ENCODE data around the gene NAP1L4. TPM values are rescaled to one million over a fixed set of nuclear protein-coding genes. Genes with fewer than 3 reads are reported as not detected.

Gene NAP1L4
- total and polyA plus RNA-seq, 2 of the 4 experiments (the other 2 are of a cell fraction) = 71.5 to 80.7 TPM

DNA sequence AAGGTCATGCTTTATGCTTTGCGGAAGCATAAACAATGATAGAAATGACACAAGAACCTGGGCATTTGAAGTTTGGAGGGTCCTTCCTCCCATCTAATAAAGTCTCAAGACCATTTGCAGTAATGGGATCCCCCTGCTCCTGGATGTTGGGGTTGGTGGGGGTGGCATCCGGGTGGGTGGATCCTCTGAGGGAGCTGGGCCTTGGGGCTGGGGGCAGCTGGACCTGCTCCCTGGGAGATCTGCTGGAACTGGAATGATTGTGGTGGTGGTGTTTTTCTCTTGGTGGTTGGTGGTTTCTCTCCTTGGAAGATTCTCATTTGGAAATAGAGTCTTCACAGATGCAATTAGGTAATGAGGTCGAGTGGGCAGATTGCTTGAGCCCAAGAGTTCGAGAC, 2.2 kb upstream of the NAP1L4 start:
- Histone ChIP-seq H3K23ac (ENCODE audit: low read depth, low read length) (no peak overlapping the region), H3K36me3 (ENCODE audit: control insufficient read depth, insufficient read depth, low read length) (peaks cover 3% of the 10 kb centered on the region; the same call in 1 of the 2 replicates), H2BK120ac (ENCODE audit: low read depth, low read length) (no peak overlapping the region), H3K27ac (ENCODE audit: insufficient read depth, low read length) (no peak overlapping the region), H3K4me1 (ENCODE audit: control insufficient read depth, insufficient read depth, low read length) (peaks cover 3% of the 10 kb centered on the region; the same call in 1 of the 2 replicates), H3K79me1 (ENCODE audit: low read depth in 1 of 2, low read length in 2 of 2) (peaks cover 0 to 8% of the 10 kb centered on the region in 2 experiments; a peak in 2 of 4 replicates), H4K20me1 (ENCODE audit: insufficient read depth, low read length) (peaks cover 22% of the 10 kb centered on the region), H3K4me2 (ENCODE audit: low read depth, low read length) (no peak overlapping the region), H3K9me3 (ENCODE audit: control insufficient read depth, insufficient read depth, low read length) (no peaks in the 10 kb centered on the region), H2AFZ (replicated peaks; ENCODE audit: low read length, poor library complexity) (no peak overlapping the region), H4K8ac (ENCODE audit: low read depth in 2 of 2, low read length in 2 of 2) (no peak overlapping the region), H2BK20ac (ENCODE audit: low read depth, low read length) (no peak overlapping the region), H3K18ac (ENCODE audit: low read depth, low read length) (no peak overlapping the region), H3K56ac (ENCODE audit: extremely low read depth, insufficient read depth, low read length) (no peak overlapping the region), H2AK5ac (ENCODE audit: low read depth, low read length) (no peak overlapping the region), H2BK15ac (ENCODE audit: low read depth, low read length) (no peak overlapping the region), H3K27me3 (ENCODE audit: control insufficient read depth, insufficient read depth, low read length) (no peaks in the 10 kb centered on the region), H4K91ac (ENCODE audit: insufficient read depth, low read depth, low read length) (no peak overlapping the region), H2BK5ac (ENCODE audit: low read depth, low read length, poor library complexity, severe bottlenecking) (no peak overlapping the region), H3K9ac (ENCODE audit: low read depth, low read length) (no peak overlapping the region), H3K9me1 (ENCODE audit: insufficient read depth, low read length) (peaks cover 5% of the 10 kb centered on the region; the same call in 1 of the 2 replicates), H2AK9ac (replicated peaks; ENCODE audit: low read depth, low read length, poor library complexity) (no peak overlapping the region), H3K14ac (replicated peaks; ENCODE audit: low read depth, low read length) (no peak overlapping the region), H3K4me3 (ENCODE audit: insufficient read depth, low read depth, low read length) (no peak overlapping the region), H4K5ac (ENCODE audit: low read depth, low read length) (no peak overlapping the region), H3K4ac (ENCODE audit: low read depth, low read length) (no peak overlapping the region)
- dilution Hi-C loops (cut with HindIII; ENCODE audit: low sequenced_read_pairs, unreplicated experiment) (no loop called here), intact Hi-C loops (cut with micrococcal nuclease) (loop anchor here (5.0 kb wide), 2 partner anchors 102 to 462 kb away; no protein-coding TSS in a partner anchor), in situ Hi-C loops (cut with MboI; ENCODE audit: low sequenced_read_pairs) (no loop called here)
- TF ChIP-seq RFX5 (IDR thresholded peaks at IDR 0.05; ENCODE audit: low read depth, low read length) = no peak
- TF ChIP-seq FOS (IDR thresholded peaks at IDR 0.05; ENCODE audit: low read depth, low read length) = no peak
- TF ChIP-seq NFE2L2 (IDR thresholded peaks at IDR 0.05; ENCODE audit: low read depth, low read length) = no peak
- TF ChIP-seq, protein P1, sequence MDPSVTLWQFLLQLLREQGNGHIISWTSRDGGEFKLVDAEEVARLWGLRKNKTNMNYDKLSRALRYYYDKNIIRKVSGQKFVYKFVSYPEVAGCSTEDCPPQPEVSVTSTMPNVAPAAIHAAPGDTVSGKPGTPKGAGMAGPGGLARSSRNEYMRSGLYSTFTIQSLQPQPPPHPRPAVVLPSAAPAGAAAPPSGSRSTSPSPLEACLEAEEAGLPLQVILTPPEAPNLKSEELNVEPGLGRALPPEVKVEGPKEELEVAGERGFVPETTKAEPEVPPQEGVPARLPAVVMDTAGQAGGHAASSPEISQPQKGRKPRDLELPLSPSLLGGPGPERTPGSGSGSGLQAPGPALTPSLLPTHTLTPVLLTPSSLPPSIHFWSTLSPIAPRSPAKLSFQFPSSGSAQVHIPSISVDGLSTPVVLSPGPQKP (IDR thresholded peaks at IDR 0.05; ENCODE audit: borderline replicate concordance, low read depth, low read length) = no peak
- TF ChIP-seq, protein P2, sequence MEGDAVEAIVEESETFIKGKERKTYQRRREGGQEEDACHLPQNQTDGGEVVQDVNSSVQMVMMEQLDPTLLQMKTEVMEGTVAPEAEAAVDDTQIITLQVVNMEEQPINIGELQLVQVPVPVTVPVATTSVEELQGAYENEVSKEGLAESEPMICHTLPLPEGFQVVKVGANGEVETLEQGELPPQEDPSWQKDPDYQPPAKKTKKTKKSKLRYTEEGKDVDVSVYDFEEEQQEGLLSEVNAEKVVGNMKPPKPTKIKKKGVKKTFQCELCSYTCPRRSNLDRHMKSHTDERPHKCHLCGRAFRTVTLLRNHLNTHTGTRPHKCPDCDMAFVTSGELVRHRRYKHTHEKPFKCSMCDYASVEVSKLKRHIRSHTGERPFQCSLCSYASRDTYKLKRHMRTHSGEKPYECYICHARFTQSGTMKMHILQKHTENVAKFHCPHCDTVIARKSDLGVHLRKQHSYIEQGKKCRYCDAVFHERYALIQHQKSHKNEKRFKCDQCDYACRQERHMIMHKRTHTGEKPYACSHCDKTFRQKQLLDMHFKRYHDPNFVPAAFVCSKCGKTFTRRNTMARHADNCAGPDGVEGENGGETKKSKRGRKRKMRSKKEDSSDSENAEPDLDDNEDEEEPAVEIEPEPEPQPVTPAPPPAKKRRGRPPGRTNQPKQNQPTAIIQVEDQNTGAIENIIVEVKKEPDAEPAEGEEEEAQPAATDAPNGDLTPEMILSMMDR (conservative IDR thresholded peaks at IDR 0.05; ENCODE audit: low read depth, low read length) = no peak
- no peak for TF ChIP-seq MAZ (IDR thresholded peaks at IDR 0.05; ENCODE audit: borderline replicate concordance, low read depth, low read length)
- TF ChIP-seq BHLHE40 (IDR thresholded peaks at IDR 0.05; ENCODE audit: low read depth, low read length) = no peak
- TF ChIP-seq CHD1 (IDR thresholded peaks at IDR 0.05; ENCODE audit: low read depth, low read length) = no peak
- no peak for TF ChIP-seq RCOR1 (IDR thresholded peaks at IDR 0.05; ENCODE audit: insufficient replicate concordance, low read length)
- TF ChIP-seq SMC3 (IDR thresholded peaks at IDR 0.05; ENCODE audit: low read depth, low read length) = no peak
- no peak for TF ChIP-seq CEBPB (IDR thresholded peaks at IDR 0.05; ENCODE audit: low read depth, low read length)
- TF ChIP-seq RAD21 (IDR thresholded peaks at IDR 0.05; ENCODE audit: low read length) = no peak
- no peak for TF ChIP-seq POLR2A (IDR thresholded peaks at IDR 0.05; ENCODE audit: low read depth, low read length)
- no peak for TF ChIP-seq MAFK (IDR thresholded peaks at IDR 0.05; ENCODE audit: low read depth, low read length)
- TF ChIP-seq, protein P3, sequence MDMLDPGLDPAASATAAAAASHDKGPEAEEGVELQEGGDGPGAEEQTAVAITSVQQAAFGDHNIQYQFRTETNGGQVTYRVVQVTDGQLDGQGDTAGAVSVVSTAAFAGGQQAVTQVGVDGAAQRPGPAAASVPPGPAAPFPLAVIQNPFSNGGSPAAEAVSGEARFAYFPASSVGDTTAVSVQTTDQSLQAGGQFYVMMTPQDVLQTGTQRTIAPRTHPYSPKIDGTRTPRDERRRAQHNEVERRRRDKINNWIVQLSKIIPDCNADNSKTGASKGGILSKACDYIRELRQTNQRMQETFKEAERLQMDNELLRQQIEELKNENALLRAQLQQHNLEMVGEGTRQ (IDR thresholded peaks at IDR 0.05; ENCODE audit: low read depth, low read length) = no peak
- TF ChIP-seq MXI1 (IDR thresholded peaks at IDR 0.05; ENCODE audit: borderline replicate concordance, low read depth, low read length) = no peak
- DNase-seq (no peak), ATAC-seq (ENCODE audit: low read depth) (no peak)
- POLR2A ChIA-PET (ENCODE audit: unreplicated experiment) = no interaction called here
- BruUV-seq (replicated peaks) = no TSS peak
- no CpG with 5 or more reads among the region's 4 CpGs for WGBS, 2 experiments (ENCODE audit: extremely low coverage in 2 of 2, insufficient read length in 1 of 2)
- CTCF ChIA-PET = no interaction called here

All from IMR-90 (cell line).